Transverse colon (tissue), 4 donors: ENCODE measurements around the gene ECI1. TPM values are rescaled to one million over a fixed set of nuclear protein-coding genes. Genes with fewer than 3 reads are reported as not detected.

Experiments
- DNase-seq: peaks from one replicate; pipeline ENCODE4 v3.0.0-alpha.2; 2019
- H3K27ac ChIP-seq, 4 donors: fragments of 200-600 bp; sonication (generic); 2 replicates each; pipeline ENCODE4 v1.5.1; 2016 to 2018; ENCODE audit warnings: inconsistent platforms in 4 of 4
- H3K27me3 ChIP-seq: fragments of 200-600 bp; sonication (generic); 2 replicates; pipeline ENCODE4 v1.5.1; 2017; ENCODE audit warnings: inconsistent platforms
- H3K36me3 ChIP-seq, 4 donors: fragments of 200-600 bp; sonication (generic); 2 replicates each; pipeline ENCODE4 v1.5.1; 2017 to 2019; ENCODE audit warnings: inconsistent platforms in 4 of 4
- H3K4me1 ChIP-seq, 4 donors: fragments of 200-600 bp; sonication (generic); 2 replicates each; pipeline ENCODE4 v1.5.1; 2017 to 2020; ENCODE audit warnings: inconsistent platforms in 4 of 4
- H3K4me3 ChIP-seq, 4 donors: fragments of 200-600 bp; sonication (generic); 1 replicate in 1 of 4; 2 replicates in 3 of 4; pipeline versions ENCODE4 v1.5.1 to v1.6.1; 2017 to 2019; ENCODE audit warnings: inconsistent platforms in 4 of 4
- H3K9me3 ChIP-seq, 2 donors: fragments of 200-600 bp; sonication (generic); 2 replicates each; pipeline ENCODE4 v1.5.1; 2017 to 2019; ENCODE audit warnings: inconsistent platforms in 2 of 2
- CTCF ChIP-seq, 5 experiments: fragments of 200-600 bp in 3 of 5; fragments of 450-650 bp in 2 of 5; sonication (generic) in 3 of 5; IDR thresholded peaks; 1 replicate in 2 of 5; 2 replicates in 3 of 5; pipeline ENCODE4 v1.5.1; 2016 to 2017; ENCODE audit warnings: antibody characterized with exemption in 5 of 5, inconsistent platforms in 3 of 5, mild to moderate bottlenecking in 2 of 5, moderate library complexity in 1 of 5
- EP300 ChIP-seq: sonication (generic); formaldehyde crosslinking; IDR thresholded peaks from one replicate; pipeline ENCODE4 v1.6.1; 2017; ENCODE audit warnings: antibody characterized with exemption, low read depth
- POLR2A ChIP-seq: fragments of 450-650 bp; IDR thresholded peaks from one replicate; pipeline ENCODE4 v1.6.1; 2016; ENCODE audit warnings: antibody characterized with exemption, mild to moderate bottlenecking, moderate library complexity
- POLR2AphosphoS5 ChIP-seq, 3 donors: sonication (generic); formaldehyde crosslinking; IDR thresholded peaks; one replicate each; pipeline ENCODE4 v1.6.1; 2016; ENCODE audit warnings: antibody characterized with exemption in 3 of 3
- WGBS, 2 donors: methylation state at CpG; one replicate each; pipeline ENCODE4 v1.1.5; 2018; ENCODE audit warnings: low coverage in 1 of 2; 5-methylcytosine and 5-hydroxymethylcytosine counted together
- in situ Hi-C, 4 donors: fragments of 200-750 bp; cut with MboI; loops; one replicate each; pipeline versions ENCODE4 v1.15.0 to v1.15.1; 2017; ENCODE audit warnings: low sequenced_read_pairs in 3 of 4, low pct_ligation_motif_present in 1 of 4, low pct_unique_long_range_greater_than_20kb in 1 of 4
- intact Hi-C: fragments of 100-400 bp; cut with DNase I; formaldehyde crosslinking; loops from one replicate; pipeline ENCODE4 v1.15.1; 2023; ENCODE audit warnings: low total_unique reads
- total RNA-seq, 4 donors: library from RNA; depleted of rRNA; stranded (reverse); fragments of >200 nt; gene quantifications; one replicate each; pipeline ENCODE4 v1.1.0, GENCODE V29; 2016

Gene ECI1
- total RNA-seq, 4 donors from 2014 or later, result 24.5 to 218 (median 100) TPM

GRCh38 chr16:2236337-2237101 lies 14.9 kb downstream of the ECI1 start, which contains the start of gene DNASE1L2:
Gene DNASE1L2, plus strand, starts transcription at chr16:2236444. Its CDS starts 373 bp downstream, at chr16:2236817.
- Histone ChIP-seq H3K27ac (no peak within 1 kb of the TSS), H3K27me3 (peaks cover 36% of the 10 kb centered on the region), H3K36me3 (peaks cover 0 to 38% (median 9%) of the 10 kb centered on the region in 4 donors), H3K4me1 (peaks cover 13 to 38% (median 23%) of the 10 kb centered on the region in 4 donors), H3K4me3 (peak within 1 kb of the TSS in 2 of 4 donors; percentile 4 to 12), H3K9me3 (no peaks in the 10 kb centered on the region)
- TF ChIP-seq EP300 (no peak), POLR2A (no peak), CTCF (IDR thresholded peaks at IDR 0.05) (no peak), POLR2AphosphoS5 (IDR thresholded peaks at IDR 0.05) (no peak)
- no peak for DNase-seq
- intact Hi-C loops (loop anchor here (10.0 kb wide), 1 partner anchor 232 kb away; the partner anchor contains the start of gene ZNF598), in situ Hi-C loops (no loop called here)
- 27% methylated on average over 39 of the region's 64 CpGs; no CpG with 5 or more reads in 1 of the 2 donors for WGBS, 2 donors

GRCh38 chr16:2235695-2236336 lies 15.6 kb downstream of the ECI1 start:
- no peaks in the 10 kb centered on the region for H3K9me3 ChIP-seq
- H3K27ac ChIP-seq, result no peak overlapping the region
- peaks cover 36% of the 10 kb centered on the region for H3K27me3 ChIP-seq
- intact Hi-C loops (loop anchor here (10.0 kb wide), 1 partner anchor 231 kb away; the partner anchor contains the start of gene ZNF598), in situ Hi-C loops (no loop called here)
- H3K4me1 ChIP-seq, result peaks cover 13 to 38% (median 23%) of the 10 kb centered on the region in 4 donors
- H3K36me3 ChIP-seq, result peaks cover 0 to 42% (median 9%) of the 10 kb centered on the region in 4 donors
- no peak for TF ChIP-seq EP300
- TF ChIP-seq POLR2AphosphoS5 (IDR thresholded peaks at IDR 0.05), result no peak
- no peak for TF ChIP-seq CTCF (IDR thresholded peaks at IDR 0.05)
- no peak for TF ChIP-seq POLR2A
- no peak overlapping the region for H3K4me3 ChIP-seq
- no peak for DNase-seq
- 64% methylated on average over 19 of the region's 19 CpGs; no CpG with 5 or more reads in 1 of the 2 donors for WGBS, 2 donors

DNA sequence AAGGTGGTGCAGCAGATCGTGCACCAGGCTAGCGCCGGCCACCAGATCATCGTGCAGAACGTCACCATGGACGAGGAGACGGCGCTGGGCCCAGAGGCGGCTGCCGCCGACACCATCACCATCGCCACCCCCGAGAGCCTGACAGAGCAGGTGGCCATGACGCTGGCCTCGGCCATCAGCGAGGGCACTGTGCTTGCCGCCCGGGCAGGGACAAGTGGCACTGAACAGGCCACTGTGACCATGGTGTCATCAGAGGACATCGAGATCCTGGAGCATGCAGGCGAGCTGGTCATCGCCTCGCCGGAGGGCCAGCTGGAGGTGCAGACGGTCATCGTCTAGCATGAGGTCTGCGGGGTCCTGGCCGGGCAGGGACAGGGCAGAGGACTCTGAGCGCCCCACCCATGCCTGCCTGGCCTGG lies 16.1 kb downstream of the ECI1 start:
- Histone ChIP-seq H3K27ac (no peak overlapping the region), H3K27me3 (peaks cover 36% of the 10 kb centered on the region), H3K36me3 (peaks cover 0 to 42% (median 9%) of the 10 kb centered on the region in 4 donors), H3K4me3 (no peak overlapping the region), H3K9me3 (no peaks in the 10 kb centered on the region), H3K4me1 (peaks cover 13 to 38% (median 23%) of the 10 kb centered on the region in 4 donors)
- WGBS, 2 donors, result 89% methylated on average over 10 of the region's 28 CpGs; no CpG with 5 or more reads in 1 of the 2 donors
- DNase-seq, result no peak
- in situ Hi-C loops (no loop called here), intact Hi-C loops (loop anchor here (10.0 kb wide), 1 partner anchor 230 kb away; the partner anchor contains the start of gene ZNF598)
- no peak for TF ChIP-seq EP300
- TF ChIP-seq POLR2A, result no peak
- no peak for TF ChIP-seq CTCF (IDR thresholded peaks at IDR 0.05)
- no peak for TF ChIP-seq POLR2AphosphoS5 (IDR thresholded peaks at IDR 0.05)

DNA sequence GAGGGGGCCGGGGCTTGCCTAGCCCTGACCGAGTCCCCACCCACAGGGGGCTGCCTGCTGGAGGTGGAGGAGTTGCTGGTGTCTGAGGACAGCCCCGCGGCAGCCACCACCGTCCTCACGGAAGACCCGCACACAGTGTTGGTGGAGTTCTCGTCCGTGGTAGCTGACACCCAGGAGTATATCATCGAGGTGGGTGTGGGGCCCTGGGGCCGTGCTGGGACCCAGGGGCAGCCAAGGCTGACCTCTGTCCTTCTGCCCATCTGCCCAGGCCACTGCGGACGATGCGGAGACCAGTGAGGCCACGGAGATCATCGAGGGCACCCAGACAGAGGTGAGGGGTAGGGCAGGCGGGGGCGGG lies 16.6 kb downstream of the ECI1 start:
- WGBS, 2 donors, result 86% methylated on average over 11 of the region's 18 CpGs; no CpG with 5 or more reads in 1 of the 2 donors
- no peak for DNase-seq
- TF ChIP-seq POLR2AphosphoS5 (IDR thresholded peaks at IDR 0.05), result no peak
- TF ChIP-seq POLR2A, result no peak
- no peak for TF ChIP-seq CTCF (IDR thresholded peaks at IDR 0.05)
- intact Hi-C loops (loop anchor here (10.0 kb wide), 1 partner anchor 230 kb away; the partner anchor contains the start of gene ZNF598), in situ Hi-C loops (no loop called here)
- Histone ChIP-seq H3K27ac (no peak overlapping the region), H3K4me1 (peaks cover 13 to 38% (median 23%) of the 10 kb centered on the region in 4 donors), H3K36me3 (peaks cover 0 to 44% (median 10%) of the 10 kb centered on the region in 4 donors), H3K4me3 (no peak overlapping the region), H3K27me3 (peaks cover 36% of the 10 kb centered on the region), H3K9me3 (no peaks in the 10 kb centered on the region)
